ENCODE data around the gene TTPAL.

Gene TTPAL

DNA sequence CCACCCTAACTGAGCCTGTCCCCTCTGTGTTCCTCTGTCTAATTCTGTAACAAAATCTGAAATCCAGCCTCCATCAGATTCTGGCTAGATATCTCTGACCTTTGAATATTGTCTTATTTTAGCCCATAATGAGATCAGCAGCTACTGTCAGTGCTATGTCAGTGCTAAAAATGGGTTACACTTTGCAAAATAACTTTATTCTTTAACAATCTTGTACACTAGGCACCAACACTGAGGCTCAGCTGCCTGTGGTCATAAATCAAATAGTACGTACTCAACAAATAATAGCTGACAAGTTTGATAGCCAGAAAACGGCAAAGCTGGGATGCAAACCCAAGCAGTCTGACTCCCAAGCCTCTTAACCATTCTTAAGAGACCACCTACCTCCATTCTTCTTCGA lies 22.1 kb downstream of the TTPAL start:
- DNase-seq (ENCODE audit: low spot score): no peak

DNA sequence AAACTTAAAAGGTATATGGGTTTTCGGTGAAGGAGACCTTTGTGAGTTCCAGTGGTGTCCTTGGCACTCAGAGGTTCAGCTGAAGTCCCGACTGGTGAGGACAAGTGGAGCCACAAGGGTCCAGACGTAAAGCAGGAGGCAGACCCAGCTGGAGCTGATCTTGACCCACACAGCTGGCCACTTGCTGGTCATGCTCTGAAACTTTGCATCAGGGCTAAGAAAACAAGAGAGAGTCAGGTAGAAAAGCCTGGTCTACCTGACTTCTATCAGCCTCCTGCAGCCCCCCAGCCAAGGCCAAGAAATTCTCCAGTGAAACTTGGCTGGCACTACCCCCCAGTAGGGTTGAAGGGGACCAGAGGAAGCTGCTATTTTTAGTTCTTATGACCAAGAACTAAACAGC lies 24.5 kb downstream of the TTPAL start:
- no peak for DNase-seq (ENCODE audit: low spot score)

DNA sequence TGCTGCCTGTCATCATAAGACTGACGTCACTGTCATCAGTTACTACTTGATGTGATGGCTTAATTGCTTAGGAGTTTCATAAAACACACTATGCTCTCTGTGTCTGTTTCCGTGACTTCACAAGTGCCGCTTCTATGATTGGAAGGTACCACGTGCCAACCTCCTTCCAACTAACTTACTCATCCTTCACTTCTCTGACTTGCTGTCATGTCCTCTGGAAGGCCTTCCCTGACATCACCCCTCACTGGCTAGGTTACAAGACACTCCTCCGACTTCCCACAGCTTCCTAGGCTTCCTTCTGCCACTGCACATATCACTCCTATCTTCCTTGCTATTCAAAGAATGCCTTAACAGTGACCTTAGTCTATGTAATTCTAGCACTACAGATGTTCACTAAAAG lies 25.8 kb downstream of the TTPAL start:
- no peak for DNase-seq (ENCODE audit: low spot score)

DNA sequence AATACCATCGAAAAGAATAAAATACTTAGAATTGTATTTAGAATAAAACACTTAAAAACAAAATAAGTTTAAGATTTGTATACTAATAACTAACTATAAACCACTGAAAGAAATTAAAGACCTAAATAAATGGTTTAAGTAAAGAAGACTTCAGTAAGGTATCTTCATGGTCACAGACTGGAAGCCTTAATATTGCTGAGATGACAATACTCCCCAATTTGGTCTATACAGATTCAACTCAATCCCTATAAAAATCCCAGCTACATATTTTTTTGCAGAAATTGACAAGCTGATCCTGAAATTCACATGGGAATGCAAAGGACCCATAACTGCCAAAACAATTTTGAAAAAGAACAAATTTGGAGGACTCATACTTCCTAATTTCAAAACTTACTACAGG lies 27.3 kb downstream of the TTPAL start:
- DNase-seq (ENCODE audit: low spot score): no peak

DNA sequence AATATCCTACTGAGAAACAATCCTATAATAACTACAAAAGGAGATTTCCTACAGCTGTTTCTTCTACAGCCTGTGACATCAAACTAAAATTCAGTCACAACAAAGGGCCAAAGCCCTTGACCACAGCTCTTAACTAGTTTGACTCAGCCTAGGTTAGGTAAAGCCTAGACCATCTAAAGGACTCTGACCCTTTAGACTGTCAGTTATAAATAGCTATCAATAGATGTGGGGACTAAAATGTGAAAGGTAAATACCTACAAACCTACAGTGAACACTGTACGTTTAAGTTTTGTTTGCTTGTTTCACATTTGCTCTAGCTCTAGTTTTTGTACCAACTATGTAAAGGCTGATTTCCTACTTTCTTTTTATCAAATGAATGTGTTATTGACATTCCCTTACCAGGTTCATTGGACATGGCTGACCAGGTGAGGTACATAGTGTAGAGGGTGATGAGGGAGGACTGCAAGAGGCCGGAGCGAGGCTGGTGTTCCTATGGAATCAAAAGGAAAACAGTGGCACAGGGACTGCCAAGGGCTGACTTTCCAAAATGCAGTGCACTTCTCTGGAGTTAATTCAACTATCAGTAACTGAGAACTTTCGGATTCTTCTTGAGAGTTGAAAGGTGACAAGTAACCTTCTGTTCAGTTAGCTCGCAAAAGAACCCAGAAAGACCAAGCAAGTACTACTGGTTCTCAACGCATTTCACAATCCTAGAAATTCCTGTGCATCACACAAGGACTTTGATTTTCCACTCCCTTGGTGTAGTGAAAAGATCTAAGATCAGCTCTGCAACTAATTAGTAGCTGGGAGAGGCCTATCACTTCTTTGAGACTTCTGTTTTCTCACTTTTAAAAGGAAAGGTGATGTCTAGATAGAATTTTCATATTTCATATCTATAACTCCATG lies 29.0 kb downstream of the TTPAL start:
- no peak for DNase-seq (ENCODE audit: low spot score)

DNA sequence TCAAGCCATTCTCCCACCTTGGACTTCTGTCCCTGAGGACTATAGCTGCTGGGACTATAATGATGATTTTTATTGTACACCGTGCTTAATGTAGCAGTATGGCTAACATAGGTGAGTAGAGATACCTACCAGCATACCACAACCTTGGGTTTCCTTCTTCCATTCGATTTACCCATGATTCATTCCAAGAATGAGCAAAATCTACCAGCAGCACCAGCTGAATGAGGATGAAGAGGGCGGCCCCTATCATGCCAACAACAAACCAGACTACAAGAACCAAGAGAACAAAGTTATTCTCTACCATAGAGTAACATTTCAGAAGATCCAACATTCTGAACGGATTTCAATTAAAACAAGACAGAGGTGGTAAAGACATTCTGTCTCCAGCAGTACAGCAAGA lies 34.1 kb downstream of the TTPAL start:
- no peak for DNase-seq (ENCODE audit: low spot score)

DNA sequence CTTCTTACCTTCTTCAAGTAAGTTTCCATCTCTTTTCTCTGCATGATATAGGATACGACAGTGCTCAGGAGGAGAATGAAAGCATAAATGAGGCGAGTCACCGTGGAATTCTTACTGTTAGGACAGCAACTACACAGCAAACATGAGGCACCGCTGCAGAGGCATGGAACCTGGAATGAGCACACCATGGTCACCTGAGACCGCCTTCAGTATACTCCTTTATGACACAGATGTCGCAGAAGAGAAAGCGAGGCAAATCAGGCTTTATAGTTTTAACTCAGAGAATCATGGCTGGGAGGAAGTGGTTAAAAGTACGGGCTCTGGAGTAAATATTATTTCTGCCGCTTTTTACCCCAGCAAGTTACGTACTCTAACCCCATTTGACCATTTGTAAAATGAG lies 38.2 kb downstream of the TTPAL start:
- no peak for DNase-seq (ENCODE audit: low spot score)

DNA sequence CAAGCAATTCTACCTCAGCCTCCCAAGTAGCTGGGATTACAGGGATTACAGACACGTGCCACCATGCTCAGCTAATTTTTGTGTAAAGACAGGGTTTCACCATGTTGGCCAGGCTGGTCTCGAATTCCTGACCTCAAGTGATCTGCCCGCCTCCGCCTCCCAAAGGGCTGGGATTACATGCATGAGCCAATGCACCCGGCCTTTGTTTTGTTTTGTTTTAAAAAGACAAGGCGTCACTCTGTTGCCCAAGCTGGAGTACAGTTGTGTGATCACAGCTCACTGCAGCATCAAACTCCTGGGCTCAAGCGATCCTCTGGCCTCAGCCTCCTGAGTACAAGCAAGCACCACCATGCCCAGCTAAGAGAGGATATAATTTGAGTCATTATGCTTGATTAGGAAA lies 40.8 kb downstream of the TTPAL start:
- DNase-seq (ENCODE audit: low spot score): no peak

DNA sequence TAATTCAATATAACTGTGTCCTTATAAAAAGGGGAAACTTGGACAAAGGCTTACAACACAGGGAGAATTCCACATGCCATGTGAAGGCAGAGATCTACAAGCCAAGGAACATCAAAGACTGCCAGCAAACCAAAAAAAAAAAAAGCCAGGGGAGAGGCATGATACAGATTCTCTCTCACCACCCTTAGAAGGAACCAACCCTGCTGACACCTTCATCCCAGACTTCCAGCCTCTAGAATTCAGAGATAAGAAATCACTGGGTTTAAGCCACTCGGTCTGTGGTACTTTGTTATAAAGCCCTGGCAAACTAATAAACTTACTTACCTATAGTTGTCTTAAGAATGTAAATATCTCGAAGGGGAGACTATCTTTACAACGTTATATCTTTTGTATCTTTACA lies 41.8 kb downstream of the TTPAL start:
- DNase-seq (ENCODE audit: low spot score): no peak

DNA sequence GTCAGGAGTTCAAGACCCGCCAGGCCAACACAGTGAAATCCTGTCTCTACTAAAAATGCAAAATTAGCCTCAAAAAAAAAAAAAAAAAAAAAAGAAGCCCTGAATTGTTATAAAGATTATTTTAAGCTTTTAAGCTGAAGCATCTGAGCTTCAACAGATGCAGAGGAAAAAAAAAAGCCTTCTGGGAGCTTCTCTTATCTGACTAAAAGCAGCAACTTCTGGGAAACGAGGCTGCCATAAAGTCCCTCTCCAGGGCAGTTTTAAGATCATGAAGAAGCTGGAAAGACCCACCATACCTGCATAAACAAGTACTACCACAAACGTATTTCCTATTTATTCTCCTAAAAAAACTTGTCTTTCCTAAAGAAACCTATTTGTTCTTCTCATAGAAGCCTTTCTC lies 42.6 kb downstream of the TTPAL start:
- DNase-seq (ENCODE audit: low spot score): no peak

DNA sequence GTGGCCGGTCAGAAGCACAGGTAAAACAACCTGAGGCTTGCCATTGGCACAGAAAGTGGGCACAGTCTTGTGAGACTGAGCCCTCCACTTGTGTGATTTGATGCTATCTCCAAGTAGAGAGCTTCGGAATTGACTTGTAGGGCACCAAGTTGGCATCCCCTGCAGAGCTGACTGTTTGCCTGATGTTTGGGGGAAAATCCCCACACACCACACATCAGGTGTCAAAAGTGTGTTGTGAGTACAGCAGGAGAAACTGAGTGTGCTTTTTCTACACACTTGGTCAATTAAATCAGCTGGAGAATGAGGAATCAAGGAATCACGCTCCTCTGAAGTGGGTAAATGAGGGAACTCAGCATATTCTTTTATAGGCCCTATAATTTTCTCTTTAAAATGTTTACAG lies 45.2 kb downstream of the TTPAL start:
- DNase-seq (ENCODE audit: low spot score): no peak

DNA sequence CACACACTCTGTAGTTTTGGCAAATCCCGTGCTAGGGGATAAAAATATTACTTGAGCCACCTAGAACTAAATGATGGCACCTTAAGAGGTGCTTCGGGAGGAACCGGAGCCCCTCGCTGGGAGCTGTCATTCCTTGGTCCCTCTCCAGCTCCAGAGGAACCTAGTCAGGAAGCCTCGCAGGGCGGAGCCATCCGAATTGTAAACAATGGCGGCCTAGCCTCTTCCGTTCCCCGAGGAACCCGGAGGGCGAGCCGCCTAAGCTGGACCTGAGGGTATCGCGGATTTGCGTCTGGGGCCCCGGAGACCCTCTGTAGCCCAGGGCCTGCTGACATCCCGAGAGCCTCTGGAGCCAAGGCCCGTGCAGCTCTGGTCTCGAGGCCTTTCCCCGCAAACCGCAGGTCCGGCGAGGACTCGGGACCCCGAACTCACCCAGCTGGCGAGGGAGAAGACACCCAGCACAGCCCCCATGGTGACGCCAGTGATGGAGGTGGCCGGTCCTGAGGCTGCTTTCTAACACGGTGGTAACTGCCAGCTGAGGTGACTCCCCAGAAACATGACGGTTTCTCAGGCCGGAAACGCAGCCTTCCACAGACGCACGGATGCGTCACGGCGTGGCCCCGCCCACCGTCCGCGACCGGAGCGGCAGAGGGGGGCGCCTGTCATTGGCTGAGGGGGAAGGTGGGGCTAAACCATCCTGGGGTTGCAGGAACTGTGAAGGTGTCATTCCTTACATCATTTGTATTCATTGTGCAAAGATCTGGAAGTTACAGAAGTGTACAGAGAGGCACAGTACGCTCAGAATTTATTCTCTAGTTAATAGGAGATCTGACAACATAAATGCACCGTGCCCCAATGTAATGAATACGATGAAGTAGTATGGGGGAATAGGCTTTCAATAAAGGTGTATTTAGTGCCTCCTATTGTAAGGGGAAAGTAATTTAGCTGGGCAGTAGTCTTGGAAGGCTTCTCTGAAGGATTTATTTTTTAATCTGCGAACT lies 46.1 kb downstream of the TTPAL start, which contains the start of gene SERINC3:
Gene SERINC3, minus strand, starts transcription at position 587 of the 998 bp plus-strand sequence. Its CDS starts 119 bp downstream, at position 468.
- peak; percentile 94 for DNase-seq (ENCODE audit: low spot score)

DNA sequence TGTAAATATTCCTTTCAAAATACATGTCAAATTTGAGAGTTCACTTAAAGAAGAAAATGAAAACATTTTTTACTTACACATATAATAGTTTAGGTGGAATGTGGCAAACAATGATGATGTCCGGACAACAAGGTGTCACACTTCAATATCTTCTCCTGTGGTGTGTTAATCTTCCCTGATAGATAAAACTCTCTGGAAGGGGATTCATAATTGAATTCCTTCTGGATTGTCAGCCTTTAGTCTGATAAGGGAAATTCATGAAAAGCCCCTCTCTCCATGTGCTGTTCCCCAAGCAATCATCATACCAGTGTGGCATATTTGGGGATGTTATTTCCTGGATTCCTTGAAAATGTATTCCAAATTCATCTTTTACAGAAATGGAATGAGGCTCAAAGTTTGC lies 47.2 kb downstream of the TTPAL start:
- no peak for DNase-seq (ENCODE audit: low spot score)

DNA sequence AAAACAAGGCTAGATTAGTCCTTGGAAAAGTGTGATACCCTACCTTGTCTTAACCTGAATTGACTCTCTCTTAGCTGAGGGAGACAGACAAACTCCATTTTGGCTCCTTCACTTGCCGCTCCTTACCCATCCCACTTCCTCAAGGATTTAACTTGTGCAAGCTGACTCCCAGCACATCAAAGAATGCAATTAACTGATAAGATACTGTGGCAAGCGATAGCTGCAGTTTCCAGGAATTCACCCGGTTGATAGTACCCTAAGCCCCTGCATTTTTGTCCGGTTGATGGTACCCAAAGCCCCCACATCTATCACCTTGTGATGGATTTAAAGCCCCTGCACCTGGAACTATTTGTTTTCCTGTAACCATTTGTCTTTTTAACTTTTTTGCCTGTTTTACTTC lies 48.1 kb downstream of the TTPAL start:
- DNase-seq (ENCODE audit: low spot score): no peak

DNA sequence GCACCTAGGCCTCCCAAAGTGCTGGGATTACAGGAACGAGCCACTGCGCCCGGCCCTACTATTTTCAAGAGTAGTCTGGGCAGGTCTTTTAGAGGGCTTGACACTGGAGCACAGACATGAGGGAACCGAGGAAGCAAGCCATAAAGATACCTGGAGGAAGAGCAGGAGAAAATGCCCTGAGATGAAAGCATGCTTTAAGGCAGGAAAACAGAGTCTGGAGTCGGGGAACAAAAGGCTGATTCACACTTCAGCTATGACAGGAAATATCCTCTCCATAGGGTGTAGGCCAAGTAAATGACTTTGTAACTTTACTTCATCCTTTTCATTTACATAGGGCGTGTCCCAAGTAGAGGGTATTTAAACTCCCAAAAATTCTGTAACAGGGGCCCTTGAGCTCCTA lies 50.5 kb downstream of the TTPAL start:
- DNase-seq (ENCODE audit: low spot score): no peak

DNA sequence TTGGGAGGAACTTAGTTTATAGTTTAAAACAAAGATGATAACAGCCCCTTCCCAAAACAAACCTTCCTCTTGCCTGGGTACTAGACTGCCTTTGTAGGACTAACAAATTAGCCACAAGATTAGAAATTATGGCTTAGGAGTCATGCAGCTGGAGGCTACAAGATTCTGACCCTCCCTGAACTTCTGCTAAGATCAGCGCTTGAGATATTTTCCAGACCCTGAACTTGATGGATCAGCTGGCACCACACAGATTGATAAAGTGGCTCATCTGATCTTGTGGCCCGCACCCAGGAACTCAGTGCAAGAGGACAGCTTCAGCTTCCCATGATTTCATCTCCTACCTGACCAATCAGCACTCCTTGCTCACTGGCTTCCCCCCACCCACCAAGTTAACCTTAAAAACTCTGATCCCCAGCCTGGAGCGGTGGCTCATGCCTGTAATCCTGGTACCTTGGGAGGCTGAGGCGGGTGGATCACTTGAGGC lies 52.1 kb downstream of the TTPAL start:
- DNase-seq (ENCODE audit: low spot score): no peak

DNA sequence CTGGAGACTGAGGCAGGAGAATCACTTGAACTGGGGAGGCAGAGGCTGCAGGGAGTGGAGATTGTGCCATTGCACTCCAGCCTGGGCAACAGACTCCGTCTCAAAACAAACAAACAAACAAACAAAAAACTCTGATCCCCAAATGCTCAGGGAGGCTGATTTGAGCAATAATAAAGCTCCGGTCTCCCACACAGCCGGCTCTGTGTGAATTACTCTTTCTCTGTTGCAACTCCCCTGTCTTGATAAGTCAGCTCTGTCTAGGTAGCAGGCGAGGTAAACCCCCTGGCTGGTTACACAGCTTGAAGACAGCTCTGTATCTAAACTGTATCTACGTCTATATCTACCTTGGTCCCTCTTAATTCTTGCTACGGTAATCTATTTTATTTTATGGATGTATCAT lies 52.6 kb downstream of the TTPAL start:
- DNase-seq (ENCODE audit: low spot score): no peak

DNA sequence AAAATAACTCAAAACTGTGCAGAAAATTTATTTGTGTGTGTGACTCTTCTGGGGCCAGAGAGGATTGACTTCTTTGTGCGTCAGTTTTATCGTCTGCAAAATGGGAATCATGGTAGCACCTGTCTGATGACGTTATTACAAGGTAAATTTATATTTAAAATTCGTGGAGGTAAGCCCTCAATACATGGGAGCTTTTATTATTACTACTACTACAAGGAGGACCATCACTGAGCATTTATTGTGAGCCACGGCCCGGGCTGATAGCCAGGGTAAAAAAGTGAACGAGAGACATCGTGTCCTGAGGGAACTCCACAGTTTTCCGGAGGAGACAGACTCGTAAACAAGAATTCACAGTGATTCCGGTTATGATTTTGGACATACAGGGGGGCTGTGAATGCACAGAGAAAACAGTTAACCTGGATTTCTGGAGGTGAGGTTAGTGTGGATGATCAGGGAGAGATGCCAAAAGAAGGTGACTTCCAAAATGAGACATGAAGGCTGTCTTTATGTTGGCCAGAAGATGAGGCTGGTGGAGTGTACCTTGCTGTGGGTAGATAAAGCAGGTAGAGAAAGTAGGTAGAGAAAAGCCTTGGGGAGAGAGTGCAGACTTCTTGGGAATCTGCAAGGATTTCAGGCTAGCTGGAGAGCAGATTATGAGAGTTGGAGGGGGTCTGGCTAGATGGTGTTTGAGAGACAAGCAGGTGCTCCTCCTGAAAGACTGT lies 56.7 kb downstream of the TTPAL start:
- DNase-seq (ENCODE audit: low spot score): no peak

DNA sequence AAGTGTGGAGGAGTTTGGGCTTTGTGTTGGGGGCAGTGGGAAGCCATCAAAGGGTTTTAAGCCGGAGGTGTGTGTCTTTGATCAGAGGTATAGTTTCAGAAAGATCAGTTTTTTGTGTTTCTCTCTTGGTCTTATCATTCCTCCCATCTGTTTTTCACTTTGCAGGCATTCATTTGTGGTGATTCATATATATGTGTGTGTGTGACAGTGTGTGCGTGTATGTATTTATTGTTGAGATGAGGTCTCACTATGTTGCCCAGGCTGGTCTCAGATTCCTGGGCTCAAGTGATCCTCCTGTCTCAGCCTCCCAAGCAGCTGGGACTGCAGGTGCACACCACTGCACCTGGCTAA lies 57.3 kb downstream of the TTPAL start:
- no peak for DNase-seq (ENCODE audit: low spot score)

DNA sequence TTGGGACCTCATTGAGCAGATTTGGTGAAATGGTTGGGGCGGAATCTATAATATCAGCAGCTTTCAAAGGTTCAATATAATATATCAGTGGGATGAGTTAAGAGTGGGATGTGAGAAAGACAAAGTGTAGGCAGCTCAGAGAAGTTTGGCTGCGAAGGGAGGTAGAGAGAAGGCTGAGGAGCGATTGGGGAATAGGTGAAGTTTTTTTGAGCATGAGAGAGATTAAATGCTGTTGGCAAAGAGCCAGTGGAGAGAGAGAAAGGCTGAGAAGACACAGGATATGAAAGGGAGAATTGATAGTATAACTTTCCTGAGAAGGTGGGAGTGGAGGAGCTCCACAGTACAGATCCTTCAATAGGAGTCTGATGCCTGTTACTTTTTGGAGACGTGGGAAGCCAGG lies 58.3 kb downstream of the TTPAL start:
- peak; percentile 85 for DNase-seq (ENCODE audit: low spot score)

DNA sequence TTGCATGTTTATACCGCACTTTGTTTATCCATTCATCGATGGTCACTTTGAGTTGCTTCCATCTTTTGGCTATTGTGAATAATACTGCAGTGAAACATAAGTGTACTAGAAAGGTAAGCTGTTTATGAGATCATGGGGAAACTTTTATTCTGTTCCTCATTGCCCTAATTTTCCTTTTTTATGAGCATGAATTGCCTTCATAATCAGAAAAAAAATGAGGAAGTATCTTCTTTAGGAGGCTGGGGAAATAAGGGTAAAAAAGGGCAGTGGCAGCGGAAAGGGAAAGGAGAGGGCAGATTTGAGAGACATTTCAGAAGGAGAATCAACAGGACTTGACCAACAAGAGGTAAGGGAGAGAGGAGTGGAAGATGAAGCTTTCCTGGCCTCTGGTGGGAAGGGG lies 60.5 kb downstream of the TTPAL start:
- no peak for DNase-seq (ENCODE audit: low spot score)

DNA sequence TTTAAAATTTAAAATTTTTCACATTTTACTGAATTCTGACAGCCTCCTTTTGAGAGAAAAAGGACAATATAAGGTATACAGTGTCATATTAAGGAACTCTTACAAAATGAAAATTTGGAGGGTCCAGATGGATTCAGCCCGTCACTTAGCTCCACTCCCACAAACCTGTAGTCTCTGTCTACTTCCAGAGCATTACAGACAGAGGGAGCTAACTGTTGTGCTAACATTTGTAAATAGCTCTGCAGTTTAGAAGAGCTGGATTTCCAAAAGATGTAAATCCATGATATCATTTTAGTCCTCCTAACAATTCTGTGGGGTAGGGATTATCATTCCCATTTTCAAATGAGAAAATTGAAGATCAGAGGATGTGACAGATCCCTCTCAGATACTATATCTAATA lies 62.3 kb downstream of the TTPAL start:
- no peak for DNase-seq (ENCODE audit: low spot score)

All from putamen (tissue), 1 donor.